Suprapubic skin (tissue), 4 donors: Measurements from ENCODE around the gene CFAP97D1.

Experiments
- CTCF ChIP-seq, 2 donors: fragments of 200-600 bp in 1 of 2; fragments of 450-650 bp in 1 of 2; sonication (generic) in 1 of 2; IDR thresholded peaks; one replicate each; pipeline ENCODE4 v1.5.1; 2016 to 2019; ENCODE audit warnings: antibody characterized with exemption in 2 of 2, mild to moderate bottlenecking in 1 of 2, moderate library complexity in 1 of 2
- EP300 ChIP-seq: sonication (generic); formaldehyde crosslinking; IDR thresholded peaks from one replicate; pipeline ENCODE4 v1.6.1; 2017; ENCODE audit warnings: antibody characterized with exemption
- POLR2AphosphoS5 ChIP-seq, 3 donors: sonication (generic); formaldehyde crosslinking; IDR thresholded peaks; one replicate each; pipeline ENCODE4 v1.6.1; 2017; ENCODE audit warnings: antibody characterized with exemption in 3 of 3

GRCh38 chr17:43791589-43791988, 11.4 kb downstream of the CFAP97D1 start:
- TF ChIP-seq POLR2AphosphoS5 (IDR thresholded peaks at IDR 0.05) (no peak), CTCF (IDR thresholded peaks at IDR 0.05) (no peak), EP300 (no peak)
